ENCODE results near the gene CALHM3. TPM values are rescaled to one million over a fixed set of nuclear protein-coding genes. Genes with fewer than 3 reads are reported as not detected.

CALHM3 gene
- total RNA-seq, 2 experiments from 2014 or later: not detected

DNA sequence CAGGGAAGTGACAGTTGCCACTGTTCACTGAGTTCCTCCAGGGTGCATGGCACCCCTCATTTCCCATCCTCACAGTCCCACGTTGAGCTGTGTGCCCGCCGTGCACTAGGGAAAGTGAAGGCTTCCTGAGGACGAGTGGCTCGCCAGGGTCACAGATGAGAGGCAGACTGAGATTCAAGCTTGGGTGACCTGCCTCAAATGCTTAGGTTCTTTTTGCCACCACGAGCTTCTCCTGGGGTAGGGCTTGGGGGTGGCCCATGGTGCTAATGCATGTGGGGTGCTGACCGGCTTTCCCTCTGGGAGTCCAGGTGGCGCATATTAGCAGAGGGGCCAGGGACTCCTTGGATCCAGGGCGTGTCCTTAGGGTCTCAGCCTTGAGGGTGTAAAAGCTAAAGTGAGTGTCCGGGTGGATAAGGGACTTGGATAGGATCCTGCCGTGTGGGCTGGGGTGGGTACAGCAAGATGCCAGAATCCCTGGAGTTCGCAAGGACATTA, 28.8 kb downstream of the CALHM3 start:
- ChIA-PET CTCF (ENCODE audit: unreplicated experiment) (no interaction called here), POLR2A (no interaction called here)
- no peak overlapping the region for H3K27ac ChIP-seq (ENCODE audit: low read depth, low read length, poor library complexity, severe bottlenecking)
- no peaks in the 10 kb centered on the region for H3K79me2 ChIP-seq (ENCODE audit: insufficient read depth, low read depth, low read length)
- H3K9me3 ChIP-seq (ENCODE audit: low read length): no peaks in the 10 kb centered on the region
- BruUV-seq (replicated peaks): no TSS peak
- H3K4me1 ChIP-seq (ENCODE audit: insufficient read depth, low read length, poor library complexity, severe bottlenecking): no peaks in the 10 kb centered on the region
- intact Hi-C loops (cut with micrococcal nuclease; ENCODE audit: unreplicated experiment): no loop called here
- no peaks in the 10 kb centered on the region for H4K20me1 ChIP-seq (ENCODE audit: insufficient read depth, low read length)
- H3K36me3 ChIP-seq (ENCODE audit: insufficient read depth, low read length): peaks cover 36% of the 10 kb centered on the region
- H3K4me2 ChIP-seq (ENCODE audit: low read length): no peak overlapping the region
- DNase-seq (ENCODE audit: low spot score): no peak
- H2AFZ ChIP-seq (ENCODE audit: low read length): no peak overlapping the region
- TF ChIP-seq, protein P1, sequence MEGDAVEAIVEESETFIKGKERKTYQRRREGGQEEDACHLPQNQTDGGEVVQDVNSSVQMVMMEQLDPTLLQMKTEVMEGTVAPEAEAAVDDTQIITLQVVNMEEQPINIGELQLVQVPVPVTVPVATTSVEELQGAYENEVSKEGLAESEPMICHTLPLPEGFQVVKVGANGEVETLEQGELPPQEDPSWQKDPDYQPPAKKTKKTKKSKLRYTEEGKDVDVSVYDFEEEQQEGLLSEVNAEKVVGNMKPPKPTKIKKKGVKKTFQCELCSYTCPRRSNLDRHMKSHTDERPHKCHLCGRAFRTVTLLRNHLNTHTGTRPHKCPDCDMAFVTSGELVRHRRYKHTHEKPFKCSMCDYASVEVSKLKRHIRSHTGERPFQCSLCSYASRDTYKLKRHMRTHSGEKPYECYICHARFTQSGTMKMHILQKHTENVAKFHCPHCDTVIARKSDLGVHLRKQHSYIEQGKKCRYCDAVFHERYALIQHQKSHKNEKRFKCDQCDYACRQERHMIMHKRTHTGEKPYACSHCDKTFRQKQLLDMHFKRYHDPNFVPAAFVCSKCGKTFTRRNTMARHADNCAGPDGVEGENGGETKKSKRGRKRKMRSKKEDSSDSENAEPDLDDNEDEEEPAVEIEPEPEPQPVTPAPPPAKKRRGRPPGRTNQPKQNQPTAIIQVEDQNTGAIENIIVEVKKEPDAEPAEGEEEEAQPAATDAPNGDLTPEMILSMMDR (conservative IDR thresholded peaks at IDR 0.05; ENCODE audit: low read length): no peak
- TF ChIP-seq EZH2phosphoT487 (IDR thresholded peaks at IDR 0.05; ENCODE audit: borderline replicate concordance, low read depth, low read length): no peak
- H3K4me3 ChIP-seq (ENCODE audit: low read depth, low read length, poor library complexity, severe bottlenecking): no peak overlapping the region
- H3K9me2 ChIP-seq (ENCODE audit: insufficient read depth, low read length): no peaks in the 10 kb centered on the region

DNA sequence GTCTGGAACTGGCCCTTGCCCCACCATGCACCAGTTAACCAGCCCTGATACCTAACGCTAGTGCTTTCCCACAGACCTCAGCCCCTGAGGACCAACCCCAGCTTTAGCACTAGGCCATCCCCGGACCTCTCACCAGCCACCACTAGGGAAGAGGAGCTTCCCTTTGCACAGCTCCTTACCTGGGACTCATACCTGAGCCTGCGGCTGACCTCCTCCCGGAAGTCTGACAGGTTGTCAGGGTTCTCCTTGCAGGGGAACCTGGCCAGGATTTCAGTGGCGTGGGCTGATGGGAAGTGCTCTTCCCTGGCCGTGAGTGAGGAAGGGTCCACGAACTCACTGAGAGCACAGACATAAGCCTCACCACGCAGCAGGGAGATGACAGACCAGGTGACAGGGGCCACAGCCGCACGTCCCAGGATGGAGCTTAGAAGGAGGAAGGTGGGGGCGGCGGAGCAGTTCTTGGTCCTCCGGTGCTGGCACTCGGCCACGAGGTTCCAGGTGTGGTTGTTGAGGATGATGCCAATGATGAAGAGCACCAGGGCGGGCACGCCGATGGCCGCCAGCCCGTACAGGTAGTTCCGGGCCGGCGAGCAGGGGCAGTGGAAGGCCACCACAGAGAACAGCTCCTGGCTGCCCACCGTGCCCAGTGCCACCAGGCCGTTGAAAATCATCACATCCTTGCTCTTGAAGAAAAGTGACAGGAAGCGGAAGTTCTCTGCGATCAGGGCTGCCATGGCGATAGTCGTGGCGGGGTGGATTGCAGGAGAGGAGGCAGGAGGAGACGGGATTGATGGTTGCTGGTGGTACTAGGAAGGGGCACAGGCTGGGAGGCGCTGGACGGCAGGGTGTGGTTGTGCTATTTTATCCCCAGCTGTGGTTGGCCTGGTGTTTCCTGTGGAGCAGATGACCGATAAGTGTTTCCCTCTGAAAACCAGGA, 29.6 kb downstream of the CALHM3 start:
- intact Hi-C loops (cut with micrococcal nuclease; ENCODE audit: unreplicated experiment): no loop called here
- no peak for DNase-seq (ENCODE audit: low spot score)
- Histone ChIP-seq H3K36me3 (ENCODE audit: insufficient read depth, low read length) (peaks cover 44% of the 10 kb centered on the region), H3K4me1 (ENCODE audit: insufficient read depth, low read length, poor library complexity, severe bottlenecking) (no peaks in the 10 kb centered on the region), H3K27ac (ENCODE audit: low read depth, low read length, poor library complexity, severe bottlenecking) (no peak overlapping the region), H3K4me3 (ENCODE audit: low read depth, low read length, poor library complexity, severe bottlenecking) (no peak overlapping the region), H4K20me1 (ENCODE audit: insufficient read depth, low read length) (no peaks in the 10 kb centered on the region), H2AFZ (ENCODE audit: low read length) (no peak overlapping the region), H3K9me2 (ENCODE audit: insufficient read depth, low read length) (no peaks in the 10 kb centered on the region), H3K9me3 (ENCODE audit: low read length) (no peaks in the 10 kb centered on the region), H3K79me2 (ENCODE audit: insufficient read depth, low read depth, low read length) (no peaks in the 10 kb centered on the region), H3K4me2 (ENCODE audit: low read length) (no peak overlapping the region)
- no peak for TF ChIP-seq EZH2phosphoT487 (IDR thresholded peaks at IDR 0.05; ENCODE audit: borderline replicate concordance, low read depth, low read length)
- TF ChIP-seq, protein P1 (conservative IDR thresholded peaks at IDR 0.05; ENCODE audit: low read length): no peak
- ChIA-PET CTCF (ENCODE audit: unreplicated experiment) (no interaction called here), POLR2A (interaction anchor here (0.9 kb wide), 1 partner anchor 55 kb away, joined by 3 read pairs; no protein-coding TSS in a partner anchor)
- BruUV-seq (replicated peaks): no TSS peak

DNA sequence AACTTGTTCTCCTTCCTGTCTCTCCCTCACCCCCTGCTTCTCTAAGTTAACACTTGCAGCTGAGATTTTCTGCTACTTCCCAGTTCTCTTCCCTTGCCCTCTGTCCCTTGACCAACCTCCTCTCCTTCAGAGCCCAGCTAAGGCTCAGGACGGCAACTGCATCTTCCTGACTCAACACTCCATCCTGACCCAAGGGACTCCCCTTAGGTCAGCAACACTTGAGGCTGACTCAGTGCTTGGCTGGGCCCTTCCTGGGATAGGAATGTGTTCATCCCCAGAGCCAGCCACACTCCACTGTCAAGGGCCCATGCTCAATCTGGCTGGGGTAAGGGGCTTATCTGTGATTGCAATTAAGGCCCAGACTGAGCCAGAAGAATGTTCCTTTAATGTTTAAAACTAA, 30.3 kb downstream of the CALHM3 start:
- POLR2A ChIA-PET: interaction anchor here (0.5 to 0.9 kb wide), 2 partner anchors 56 to 659 kb away, joined by 3 to 5 read pairs; no protein-coding TSS in a partner anchor

More for the DNA sequence above, 30.3 kb downstream of the CALHM3 start:
- no TSS peak for BruUV-seq (replicated peaks)
- no peak for DNase-seq (ENCODE audit: low spot score)
- Histone ChIP-seq H3K4me3 (ENCODE audit: low read depth, low read length, poor library complexity, severe bottlenecking) (no peak overlapping the region), H3K9me2 (ENCODE audit: insufficient read depth, low read length) (no peaks in the 10 kb centered on the region), H3K4me1 (ENCODE audit: insufficient read depth, low read length, poor library complexity, severe bottlenecking) (no peaks in the 10 kb centered on the region), H3K79me2 (ENCODE audit: insufficient read depth, low read depth, low read length) (no peaks in the 10 kb centered on the region), H3K36me3 (ENCODE audit: insufficient read depth, low read length) (peaks cover 51% of the 10 kb centered on the region), H3K27ac (ENCODE audit: low read depth, low read length, poor library complexity, severe bottlenecking) (no peak overlapping the region), H2AFZ (ENCODE audit: low read length) (no peak overlapping the region), H4K20me1 (ENCODE audit: insufficient read depth, low read length) (no peaks in the 10 kb centered on the region), H3K9me3 (ENCODE audit: low read length) (no peaks in the 10 kb centered on the region), H3K4me2 (ENCODE audit: low read length) (no peak overlapping the region)
- no peak for TF ChIP-seq EZH2phosphoT487 (IDR thresholded peaks at IDR 0.05; ENCODE audit: borderline replicate concordance, low read depth, low read length)
- TF ChIP-seq, protein P1 (conservative IDR thresholded peaks at IDR 0.05; ENCODE audit: low read length): no peak
- CTCF ChIA-PET (ENCODE audit: unreplicated experiment): no interaction called here
- intact Hi-C loops (cut with micrococcal nuclease; ENCODE audit: unreplicated experiment): no loop called here
